ENCODE data around the gene RIC8A. TPM values are rescaled to one million over a fixed set of nuclear protein-coding genes. Genes with fewer than 3 reads are reported as not detected.

The RIC8A gene
- total RNA-seq, 4 donors from 2014 or later = 76.8 to 137 (median 123) TPM

GRCh38 chr11:213111-213510 is 5.6 kb downstream of the RIC8A start:
- no peaks in the 10 kb centered on the region for H3K27me3 ChIP-seq
- no peak overlapping the region for H3K27ac ChIP-seq (replicated peaks in 1 of 4)
- intact Hi-C loops (cut with DNase I) = no loop called here
- no peaks in the 10 kb centered on the region for H3K9me3 ChIP-seq
- no peak overlapping the region for H3K4me3 ChIP-seq
- peaks cover 49 to 86% (median 78%) of the 10 kb centered on the region in 4 donors for H3K36me3 ChIP-seq
- 88% methylated on average over 4 of the region's 4 CpGs for WGBS
- peaks cover 23 to 41% (median 27%) of the 10 kb centered on the region in 4 donors for H3K4me1 ChIP-seq
- TF ChIP-seq CTCF (IDR thresholded peaks at IDR 0.05) = no peak
- no peak for TF ChIP-seq EP300 (IDR thresholded peaks at IDR 0.05)
- TF ChIP-seq POLR2A (IDR thresholded peaks at IDR 0.05; ENCODE audit: low read depth) = no peak
- TF ChIP-seq POLR2AphosphoS5 (IDR thresholded peaks at IDR 0.05) = no peak
- no peak for DNase-seq (ENCODE audit: extremely low spot score)

DNA sequence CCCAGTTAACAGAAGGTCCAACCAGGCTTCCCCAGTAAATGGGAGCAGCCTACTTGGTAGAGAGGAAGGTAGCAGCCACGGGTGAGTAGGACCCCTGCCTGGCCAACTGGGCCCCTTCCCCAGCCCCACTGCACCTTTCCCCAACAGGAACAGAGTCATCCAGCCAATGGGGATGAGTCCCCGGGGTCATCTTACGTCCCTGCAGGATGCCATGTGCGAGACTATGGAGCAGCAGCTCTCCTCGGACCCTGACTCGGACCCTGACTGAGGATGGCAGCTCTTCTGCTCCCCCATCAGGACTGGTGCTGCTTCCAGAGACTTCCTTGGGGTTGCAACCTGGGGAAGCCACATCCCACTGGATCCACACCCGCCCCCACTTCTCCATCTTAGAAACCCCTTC is 6.6 kb downstream of the RIC8A start:
- Histone ChIP-seq H3K4me3 (no peak overlapping the region), H3K27me3 (no peaks in the 10 kb centered on the region), H3K36me3 (peaks cover 49 to 94% (median 85%) of the 10 kb centered on the region in 4 donors), H3K4me1 (peaks cover 21 to 40% (median 26%) of the 10 kb centered on the region in 4 donors), H3K27ac (replicated peaks in 1 of 4) (no peak overlapping the region), H3K9me3 (no peaks in the 10 kb centered on the region)
- TF ChIP-seq EP300 (IDR thresholded peaks at IDR 0.05) (no peak), POLR2AphosphoS5 (IDR thresholded peaks at IDR 0.05) (no peak), CTCF (IDR thresholded peaks at IDR 0.05) (no peak), POLR2A (IDR thresholded peaks at IDR 0.05; ENCODE audit: low read depth) (no peak)
- DNase-seq (ENCODE audit: extremely low spot score) = no peak
- intact Hi-C loops (cut with DNase I) = no loop called here
- 83% methylated on average over 4 of the region's 7 CpGs for WGBS

DNA sequence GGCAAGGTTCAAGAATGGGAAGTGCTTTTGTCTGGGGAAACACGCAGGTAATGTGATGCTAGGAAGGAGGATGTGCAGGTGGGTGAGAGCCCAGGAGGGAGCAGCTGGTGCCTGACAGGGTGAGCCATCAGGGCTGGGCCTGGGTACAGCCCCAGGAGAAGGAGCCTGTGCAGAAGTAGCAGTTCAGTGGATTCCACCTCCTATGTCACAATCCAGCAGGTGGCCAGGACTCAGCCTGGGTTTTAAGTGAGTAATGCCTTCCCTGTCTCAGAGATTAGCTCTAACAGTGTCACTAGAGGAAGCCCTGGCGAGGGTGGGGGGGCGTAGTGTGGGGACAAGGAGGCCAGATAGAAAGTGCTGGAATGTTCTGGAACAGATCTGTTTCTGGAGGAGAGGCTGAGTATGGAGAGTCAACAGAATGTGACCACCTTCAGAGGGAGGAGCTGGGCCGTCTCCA is 8.1 kb downstream of the RIC8A start:
- no peak for TF ChIP-seq POLR2A (IDR thresholded peaks at IDR 0.05; ENCODE audit: low read depth)
- no peak for TF ChIP-seq EP300 (IDR thresholded peaks at IDR 0.05)
- TF ChIP-seq POLR2AphosphoS5 (IDR thresholded peaks at IDR 0.05) = no peak
- intact Hi-C loops (cut with DNase I) = no loop called here
- Histone ChIP-seq H3K36me3 (peaks cover 44 to 85% (median 73%) of the 10 kb centered on the region in 4 donors), H3K4me1 (peaks cover 6 to 24% (median 10%) of the 10 kb centered on the region in 4 donors), H3K27ac (replicated peaks in 1 of 4) (no peak overlapping the region), H3K9me3 (no peaks in the 10 kb centered on the region), H3K27me3 (no peaks in the 10 kb centered on the region), H3K4me3 (no peak overlapping the region)
- 84% methylated on average over 4 of the region's 4 CpGs for WGBS
- DNase-seq (ENCODE audit: extremely low spot score) = no peak

DNA sequence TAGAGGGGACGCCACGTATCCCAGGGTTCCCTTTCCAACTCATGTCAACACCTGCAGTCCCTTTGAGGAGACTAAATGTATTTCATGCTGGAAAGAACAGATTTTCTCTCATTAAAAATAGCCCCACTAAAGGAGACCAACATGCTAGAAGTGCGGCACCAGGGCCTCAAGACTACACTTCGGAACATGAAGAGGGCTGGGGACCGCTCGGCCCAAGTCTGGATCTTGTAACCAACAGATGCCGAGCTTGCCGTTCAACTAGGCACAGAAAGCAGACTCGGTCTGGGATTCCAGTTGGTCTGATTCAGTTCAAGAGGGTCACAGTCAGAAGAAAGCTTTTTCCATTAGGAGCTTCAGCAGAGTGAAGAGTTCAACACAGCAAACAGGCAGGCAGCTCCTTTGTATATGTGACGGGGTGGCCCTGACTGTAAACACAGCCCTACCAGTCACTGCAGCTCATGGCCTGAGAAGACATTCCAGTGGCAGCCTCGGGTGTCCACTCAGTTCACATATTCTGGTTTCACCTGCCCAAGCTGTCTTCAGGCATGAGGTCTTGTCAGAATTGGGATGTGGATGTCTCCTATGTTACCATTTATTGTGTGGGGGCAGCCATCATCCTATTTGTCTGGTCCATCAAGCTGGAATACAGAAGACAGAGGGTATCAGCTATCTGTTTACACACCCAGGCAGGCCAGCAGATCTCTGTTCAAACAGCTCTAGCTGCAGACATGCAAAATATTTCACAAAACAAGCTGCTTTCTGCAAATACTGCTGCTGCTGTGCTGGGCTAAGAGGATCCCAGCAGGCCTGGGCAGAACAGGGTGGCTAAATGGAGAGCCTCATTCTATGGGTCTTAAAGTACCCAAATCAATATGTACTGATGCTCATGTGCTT is 8.8 kb downstream of the RIC8A start:
- Histone ChIP-seq H3K4me1 (peaks cover 0 to 17% (median 5%) of the 10 kb centered on the region in 4 donors), H3K27ac (replicated peaks in 1 of 4) (no peak overlapping the region), H3K27me3 (no peaks in the 10 kb centered on the region), H3K4me3 (no peak overlapping the region), H3K9me3 (no peaks in the 10 kb centered on the region), H3K36me3 (peaks cover 37 to 78% (median 66%) of the 10 kb centered on the region in 4 donors)
- TF ChIP-seq POLR2AphosphoS5 (IDR thresholded peaks at IDR 0.05) (no peak), EP300 (IDR thresholded peaks at IDR 0.05) (no peak), CTCF (IDR thresholded peaks at IDR 0.05) (no peak), POLR2A (IDR thresholded peaks at IDR 0.05; ENCODE audit: low read depth) (no peak)
- intact Hi-C loops (cut with DNase I) = no loop called here
- 80% methylated on average over 10 of the region's 11 CpGs for WGBS
- DNase-seq (ENCODE audit: extremely low spot score) = no peak

- no peak for TF ChIP-seq EP300 (IDR thresholded peaks at IDR 0.05)
- no peak for TF ChIP-seq CTCF (IDR thresholded peaks at IDR 0.05)
- no peak for TF ChIP-seq POLR2AphosphoS5 (IDR thresholded peaks at IDR 0.05)
- TF ChIP-seq POLR2A (IDR thresholded peaks at IDR 0.05; ENCODE audit: low read depth) = no peak
- 93% methylated on average over 3 of the region's 3 CpGs for WGBS
- Histone ChIP-seq H3K4me3 (no peak overlapping the region), H3K36me3 (peaks cover 24 to 69% (median 58%) of the 10 kb centered on the region in 4 donors), H3K9me3 (no peaks in the 10 kb centered on the region), H3K27me3 (no peaks in the 10 kb centered on the region), H3K4me1 (peaks cover 0 to 15% (median 7%) of the 10 kb centered on the region in 4 donors), H3K27ac (replicated peaks in 1 of 4) (no peak overlapping the region)
- intact Hi-C loops (cut with DNase I) = no loop called here
- DNase-seq (ENCODE audit: extremely low spot score) = no peak
Observed at GRCh38 chr11:217704-218103, 10.2 kb downstream of the RIC8A start.
